CD4-positive, alpha-beta T cell treated with Interleukin-4 for 4 hours (primary cell): ENCODE measurements around the gene HOXA11.

Experiments
- DNase-seq: peaks from one replicate; pipeline ENCODE4 v3.0.0-alpha.2; 2020

Gene HOXA11

GRCh38 chr7:27144781-27145164 is 40.3 kb downstream of the HOXA11 start:
- DNase-seq = no peak

DNA sequence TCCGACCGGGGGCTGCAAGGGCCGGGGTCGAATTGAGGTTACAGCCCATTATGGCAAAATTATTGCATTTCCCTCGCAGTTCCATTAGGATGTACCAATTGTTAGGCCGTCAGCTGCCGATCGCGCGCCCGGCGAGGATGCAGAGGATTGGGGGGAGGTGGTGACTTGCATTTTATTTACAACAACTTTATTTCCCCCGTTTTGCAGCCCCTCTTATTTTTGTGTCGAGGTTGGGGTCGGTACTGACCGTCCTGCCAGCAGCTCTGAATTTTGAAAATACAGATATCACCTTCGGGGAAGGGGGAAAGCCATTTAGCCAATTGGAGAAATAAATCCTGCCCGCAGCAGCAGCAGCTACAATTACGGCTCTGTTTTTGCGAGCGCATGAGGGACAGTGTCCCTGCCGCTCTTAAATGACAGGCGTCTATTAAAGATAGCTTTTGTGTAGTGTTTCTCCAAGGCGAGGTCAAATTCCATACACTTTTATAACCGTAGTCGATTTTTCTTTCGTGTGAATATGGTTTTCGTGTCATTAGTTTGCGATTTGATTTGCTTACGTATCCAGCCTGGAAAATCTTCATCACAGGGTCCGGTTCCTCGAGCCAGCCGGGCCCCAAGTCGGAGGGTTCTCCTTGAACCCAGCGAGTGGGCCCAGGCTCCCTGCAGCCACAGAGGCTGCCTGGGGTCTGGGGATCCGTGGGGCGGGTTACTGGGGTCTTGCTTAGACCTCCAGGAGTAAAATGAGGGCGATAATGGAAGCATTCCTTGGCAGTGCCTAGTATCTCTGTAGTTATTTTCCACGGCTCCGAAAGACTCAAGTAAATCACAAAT is 40.9 kb downstream of the HOXA11 start:
- no peak for DNase-seq

- DNase-seq = no peak
These were observed 41.7 kb downstream of the HOXA11 start, which contains the start of gene HOXA5 for GRCh38 chr7:27143023-27143949. Gene HOXA5, minus strand, starts transcription at chr7:27143681. Its CDS starts 74 bp downstream, at chr7:27143607.

GRCh38 chr7:27142580-27143022 is 42.4 kb downstream of the HOXA11 start:
- no peak for DNase-seq

GRCh38 chr7:27141923-27142579 is 43.0 kb downstream of the HOXA11 start:
- no peak for DNase-seq

GRCh38 chr7:27141137-27141922 is 43.7 kb downstream of the HOXA11 start:
- DNase-seq = no peak

- no peak for DNase-seq
These were observed 44.7 kb downstream of the HOXA11 start for GRCh38 chr7:27140126-27140857.

- no peak for DNase-seq
These were observed 45.5 kb downstream of the HOXA11 start for GRCh38 chr7:27139334-27140125.

GRCh38 chr7:27138985-27139333 is 46.1 kb downstream of the HOXA11 start:
- no peak for DNase-seq

DNA sequence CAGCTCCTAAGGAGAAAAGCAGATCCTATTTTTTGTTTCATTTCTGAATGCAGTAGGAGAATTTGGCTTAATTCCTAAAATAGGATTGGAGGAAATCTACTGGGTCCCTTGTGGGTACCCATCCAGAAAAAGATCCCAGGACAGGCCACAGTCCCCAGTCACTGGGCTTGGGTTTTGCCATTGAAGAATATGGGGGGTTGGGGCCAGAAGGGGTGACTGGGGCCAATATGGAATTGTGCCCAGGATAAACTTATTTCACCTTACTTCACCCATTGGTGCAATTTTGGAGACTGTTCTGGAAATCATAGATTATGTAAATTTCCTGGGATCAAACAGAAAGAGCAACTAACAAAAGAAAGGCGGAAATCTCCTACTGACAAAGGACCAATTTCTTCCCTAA is 46.6 kb downstream of the HOXA11 start:
- no peak for DNase-seq

GRCh38 chr7:27137640-27138315 is 47.3 kb downstream of the HOXA11 start:
- no peak for DNase-seq

- no peak for DNase-seq
These were observed 50.6 kb downstream of the HOXA11 start for GRCh38 chr7:27134392-27134791.

GRCh38 chr7:27133409-27134231 is 51.4 kb downstream of the HOXA11 start:
- DNase-seq = no peak

- DNase-seq = no peak
These were observed 52.1 kb downstream of the HOXA11 start for GRCh38 chr7:27132978-27133377.

DNA sequence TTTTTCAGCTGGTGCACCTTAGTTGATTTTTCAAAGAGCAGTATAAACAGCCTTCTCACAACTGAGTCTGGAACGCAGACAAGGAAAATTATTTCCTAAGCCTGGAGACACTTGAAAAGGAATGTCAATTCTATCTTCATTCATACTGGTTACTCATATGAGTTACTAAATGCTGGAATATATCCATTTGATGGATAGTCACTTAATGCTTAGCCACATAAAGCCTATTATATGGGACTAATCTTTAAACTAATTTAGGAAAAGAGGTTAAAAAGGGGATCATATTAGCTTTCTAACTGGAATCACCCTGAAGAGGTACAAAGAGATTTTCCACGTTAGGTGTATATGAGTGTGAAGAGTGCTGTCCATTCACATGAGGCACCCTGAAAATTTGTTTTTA is 52.8 kb downstream of the HOXA11 start:
- DNase-seq = no peak

DNA sequence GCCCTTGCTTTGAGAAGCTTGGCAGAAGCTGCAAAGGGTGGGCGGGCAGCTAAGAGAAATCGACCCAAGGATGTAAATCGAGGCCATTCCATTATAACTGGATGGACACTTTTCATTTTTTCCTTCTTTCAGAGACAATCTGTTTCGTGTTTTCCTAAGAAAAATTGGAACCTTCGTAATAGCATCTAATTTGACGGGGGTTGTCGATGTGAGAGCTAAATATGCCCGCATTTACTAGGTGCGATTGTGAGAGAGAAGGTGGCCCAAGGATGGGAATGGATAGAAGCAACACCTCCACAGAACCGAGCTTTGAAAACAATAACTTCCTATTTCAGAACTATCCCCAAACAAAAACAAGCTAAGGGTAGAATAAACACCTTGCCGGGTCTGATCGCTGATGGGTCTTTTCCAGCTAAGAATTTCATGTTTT is 53.6 kb downstream of the HOXA11 start:
- no peak for DNase-seq
